HCT116 (cell line): ENCODE results near the gene TLCD1. TPM values are rescaled to one million over a fixed set of nuclear protein-coding genes. Genes with fewer than 3 reads are reported as not detected.

Experiments
- total RNA-seq: library from RNA; stranded (reverse); gene quantifications from one replicate; pipeline ENCODE4 v1.2.1, GENCODE V29; 2021; ENCODE audit not compliant: unreplicated experiment

Gene TLCD1
- total RNA-seq, 1 experiment from 2014 or later = 28.3 TPM

Other genes with a start within 250 kb of the TLCD1 start
- not detected for gene FOXN1, start 219.9 kb downstream of the TLCD1 start, total RNA-seq
- 43.2 TPM for gene UNC119, start 173.6 kb downstream of the TLCD1 start, total RNA-seq
- 45.8 TPM for gene PIGS, start 154.7 kb downstream of the TLCD1 start, total RNA-seq
- gene ALDOC, start 149.3 kb downstream of the TLCD1 start, total RNA-seq = 82.8 TPM
- gene SPAG5, start 127.2 kb downstream of the TLCD1 start, total RNA-seq = 94.9 TPM
- gene RSKR, start 112.0 kb downstream of the TLCD1 start, total RNA-seq = 18.9 TPM
- gene BLTP2, start 81.1 kb downstream of the TLCD1 start, total RNA-seq = 140 TPM
- gene SDF2, start 64.3 kb downstream of the TLCD1 start, total RNA-seq = 41.3 TPM
- 62.1 TPM for gene SUPT6H, start 64.0 kb downstream of the TLCD1 start, total RNA-seq
- gene PROCA1, start 14.3 kb downstream of the TLCD1 start, total RNA-seq = 0.96 TPM
- 0.59 TPM for gene RAB34, start 8.4 kb downstream of the TLCD1 start, total RNA-seq
- 2,087 TPM for gene RPL23A, start 6.2 kb downstream of the TLCD1 start, total RNA-seq
- gene NEK8, start 2.6 kb upstream of the TLCD1 start, total RNA-seq = 7.0 TPM
- gene TRAF4, start 17.8 kb upstream of the TLCD1 start, total RNA-seq = 127 TPM
- gene FAM222B, start 116.6 kb upstream of the TLCD1 start, total RNA-seq = 22.7 TPM
- 52.0 TPM for gene ERAL1, start 128.8 kb upstream of the TLCD1 start, total RNA-seq
- gene FLOT2, start 171.5 kb upstream of the TLCD1 start, total RNA-seq = 98.1 TPM
- 13.5 TPM for gene DHRS13, start 176.8 kb upstream of the TLCD1 start, total RNA-seq
- 35.7 TPM for gene PHF12, start 225.3 kb upstream of the TLCD1 start, total RNA-seq